MCF 10A (cell line): ENCODE data around the gene RASSF8. TPM values are rescaled to one million over a fixed set of nuclear protein-coding genes. Genes with fewer than 3 reads are reported as not detected.

Experiments used
- BruUV-seq: library from RNA; stranded (reverse); fragments of 400-500 nt; replicated peaks from 2 replicates; lab custom pipeline; 2021; lab: Mats Ljungman, UMichigan
- CTCF ChIA-PET: fragments of 300-600 bp; sonication (Branson Sonifier 250); formaldehyde crosslinking; extraction: SDS; loops from one replicate; lab custom pipeline; 2021; ENCODE audit warnings: antibody characterized with exemption, inconsistent platforms; lab: Yijun Ruan, JAX
- POLR2A ChIA-PET: fragments of 300-600, 350-650 bp; sonication (Branson Sonifier 250); formaldehyde crosslinking; extraction: SDS; loops from one replicate; lab custom pipeline; 2020; ENCODE audit warnings: antibody characterized with exemption, inconsistent platforms; lab: Yijun Ruan, JAX
- DNase-seq: peaks from one replicate; pipeline ENCODE4 v3.0.0-alpha.2; 2018; ENCODE audit not compliant: unreplicated experiment
- H3K27ac Mint-ChIP-seq: one replicate; pipeline ENCODE4 v1.8.0; 2022; ENCODE audit warnings: mild to moderate bottlenecking, low read depth, mixed read lengths; ENCODE audit not compliant: unreplicated experiment
- H3K27me3 Mint-ChIP-seq: one replicate; pipeline ENCODE4 v1.8.0; 2022; ENCODE audit warnings: mixed read lengths; ENCODE audit not compliant: insufficient read depth, unreplicated experiment
- H3K36me3 Mint-ChIP-seq: one replicate; pipeline ENCODE4 v1.8.0; 2022; ENCODE audit warnings: mild to moderate bottlenecking, moderate library complexity, mixed read lengths; ENCODE audit not compliant: insufficient read depth, unreplicated experiment
- H3K4me1 Mint-ChIP-seq: one replicate; pipeline ENCODE4 v1.8.0; 2022; ENCODE audit warnings: mixed read lengths; ENCODE audit not compliant: insufficient read depth, unreplicated experiment
- H3K4me3 Mint-ChIP-seq: one replicate; pipeline ENCODE4 v1.8.0; 2022; ENCODE audit warnings: mild to moderate bottlenecking, moderate library complexity, mixed read lengths; ENCODE audit not compliant: unreplicated experiment
- H3K9me3 Mint-ChIP-seq: one replicate; pipeline ENCODE4 v1.8.0; 2022; ENCODE audit warnings: mixed read lengths; ENCODE audit not compliant: unreplicated experiment
- CTCF ChIP-seq: fragments of 200-600 bp; IDR thresholded peaks from one replicate; pipeline ENCODE4 v1.8.0; 2022; ENCODE audit warnings: antibody characterized with exemption, mild to moderate bottlenecking; ENCODE audit not compliant: unreplicated experiment
- intact Hi-C: fragments of 100-400 bp; cut with micrococcal nuclease; formaldehyde crosslinking; loops from 2 replicates; pipeline ENCODE4 v1.14.1; 2022
- total RNA-seq: library from RNA; stranded (reverse); gene quantifications from 2 replicates; pipeline ENCODE4 v1.2.3, GENCODE V29; 2022

RASSF8 gene
- total RNA-seq, 1 experiment from 2014 or later, result 52.9 TPM

GRCh38 chr12:26000898-26001297 is 42.4 kb downstream of the RASSF8 start:
- DNase-seq, result no peak
- POLR2A ChIA-PET, result interaction anchor here (0.7 to 2.4 kb wide), 3 partner anchors 8 to 42 kb away, joined by 3 to 8 read pairs (median 3); partner anchors contain the start of gene RASSF8
- BruUV-seq, result no TSS peak
- Mint-ChIP-seq H3K27ac (no peak overlapping the region), H3K9me3 (no peaks in the 10 kb centered on the region), H3K27me3 (no peaks in the 10 kb centered on the region), H3K36me3 (peaks cover 22% of the 10 kb centered on the region), H3K4me1 (peaks cover 9% of the 10 kb centered on the region), H3K4me3 (no peak overlapping the region)
- intact Hi-C loops, result no loop called here
- CTCF ChIA-PET, result interaction anchor here (0.6 to 2.0 kb wide), 9 partner anchors 16 to 564 kb away, joined by 3 to 6 read pairs (median 4); partner anchors contain the start of gene RASSF8
- no peak for TF ChIP-seq CTCF

- H3K4me3 Mint-ChIP-seq, result no peak overlapping the region
- H3K36me3 Mint-ChIP-seq, result peaks cover 22% of the 10 kb centered on the region
- no peak for DNase-seq
- H3K27me3 Mint-ChIP-seq, result no peaks in the 10 kb centered on the region
- no peaks in the 10 kb centered on the region for H3K9me3 Mint-ChIP-seq
- TF ChIP-seq CTCF, result no peak
- no peak overlapping the region for H3K27ac Mint-ChIP-seq
- H3K4me1 Mint-ChIP-seq, result peaks cover 9% of the 10 kb centered on the region
- intact Hi-C loops, result no loop called here
- BruUV-seq, result no TSS peak
- CTCF ChIA-PET, result interaction anchor here (0.6 to 2.0 kb wide), 9 partner anchors 15 to 565 kb away, joined by 3 to 6 read pairs (median 4); partner anchors contain the start of gene RASSF8
- POLR2A ChIA-PET, result interaction anchor here (0.7 to 2.4 kb wide), 2 partner anchors 9 to 43 kb away, joined by 3 to 8 read pairs; partner anchors contain the start of gene RASSF8
Observed at GRCh38 chr12:26001530-26001929, 43.0 kb downstream of the RASSF8 start.

GRCh38 chr12:26003065-26003464 is 44.6 kb downstream of the RASSF8 start:
- Mint-ChIP-seq H3K9me3 (no peaks in the 10 kb centered on the region), H3K27me3 (no peaks in the 10 kb centered on the region), H3K4me3 (no peak overlapping the region), H3K4me1 (no peaks in the 10 kb centered on the region), H3K36me3 (peaks cover 15% of the 10 kb centered on the region), H3K27ac (no peak overlapping the region)
- BruUV-seq, result no TSS peak
- no peak for DNase-seq
- intact Hi-C loops, result no loop called here
- no peak for TF ChIP-seq CTCF
- ChIA-PET CTCF (interaction anchor here (0.6 to 1.0 kb wide), 2 partner anchors 8 to 15 kb away, joined by 3 read pairs; no protein-coding TSS in a partner anchor), POLR2A (no interaction called here)

GRCh38 chr12:26007566-26007965 is 49.1 kb downstream of the RASSF8 start:
- H3K4me3 Mint-ChIP-seq, result no peak overlapping the region
- ChIA-PET CTCF (interaction anchor here (0.5 kb wide), 1 partner anchor 13 kb away, joined by 3 read pairs; no protein-coding TSS in a partner anchor), POLR2A (interaction anchor here (1.8 kb wide), 1 partner anchor 48 kb away, joined by 6 read pairs; no protein-coding TSS in a partner anchor)

More at GRCh38 chr12:26007566-26007965, 49.1 kb downstream of the RASSF8 start:
- H3K4me1 Mint-ChIP-seq, result peaks cover 24% of the 10 kb centered on the region
- no peak overlapping the region for H3K27ac Mint-ChIP-seq
- BruUV-seq, result no TSS peak
- H3K9me3 Mint-ChIP-seq, result no peaks in the 10 kb centered on the region
- H3K27me3 Mint-ChIP-seq, result no peaks in the 10 kb centered on the region
- peaks cover 15% of the 10 kb centered on the region for H3K36me3 Mint-ChIP-seq
- TF ChIP-seq CTCF, result no peak
- intact Hi-C loops, result no loop called here
- no peak for DNase-seq
